Smooth muscle cell (in vitro differentiated cells): ENCODE results near the gene SSH3. TPM values are rescaled to one million over a fixed set of nuclear protein-coding genes. Genes with fewer than 3 reads are reported as not detected.

Experiments used
- DNase-seq: peaks from one replicate; lab custom pipeline; 2025; ENCODE audit not compliant: unreplicated experiment; lab: John Stamatoyannopoulos, UW
- H2AFZ ChIP-seq: fragments of 200-600 bp; sonication (generic); 2 replicates; pipeline ENCODE4 v1.6.0; 2016; ENCODE audit warnings: antibody characterized with exemption, low read depth, mild to moderate bottlenecking
- H3F3A ChIP-seq: fragments of 200-600 bp; sonication (generic); 2 replicates; pipeline ENCODE4 v1.6.0; 2017; ENCODE audit warnings: antibody characterized with exemption, low read depth
- H3K27ac ChIP-seq: fragments of 200-600 bp; sonication (generic); 2 replicates; pipeline ENCODE4 v1.5.1; 2016; ENCODE audit warnings: low read depth, mild to moderate bottlenecking
- H3K27me3 ChIP-seq: fragments of 200-600 bp; sonication (generic); 2 replicates; pipeline ENCODE4 v1.6.1; 2016; ENCODE audit warnings: low read depth, mild to moderate bottlenecking
- H3K36me3 ChIP-seq: fragments of 200-600 bp; sonication (generic); 2 replicates; pipeline ENCODE4 v1.5.1; 2016; ENCODE audit warnings: low read depth
- H3K4me1 ChIP-seq: fragments of 200-600 bp; sonication (generic); 2 replicates; pipeline ENCODE4 v1.5.1; 2016; ENCODE audit warnings: low read depth
- H3K4me2 ChIP-seq: fragments of 200-600 bp; sonication (generic); 2 replicates; pipeline ENCODE4 v1.6.0; 2016; ENCODE audit warnings: mild to moderate bottlenecking
- H3K4me3 ChIP-seq: fragments of 200-600 bp; sonication (generic); 2 replicates; pipeline ENCODE4 v1.5.1; 2016; ENCODE audit warnings: mild to moderate bottlenecking
- H3K79me2 ChIP-seq: fragments of 200-600 bp; sonication (generic); 2 replicates; pipeline ENCODE4 v1.6.0; 2016; ENCODE audit warnings: low read depth, mild to moderate bottlenecking
- H3K9ac ChIP-seq: fragments of 200-600 bp; sonication (generic); 2 replicates; pipeline ENCODE4 v1.6.0; 2016; ENCODE audit warnings: low read depth
- H3K9me3 ChIP-seq: fragments of 200-600 bp; sonication (generic); replicated peaks from 2 replicates; pipeline ENCODE4 v1.5.1; 2016; ENCODE audit warnings: low read depth
- H4K20me1 ChIP-seq: fragments of 200-600 bp; sonication (generic); 2 replicates; pipeline ENCODE4 v1.6.0; 2016; ENCODE audit warnings: low read depth
- WGBS: methylation state at CpG from one replicate; pipeline ENCODE4 v1.1.7; 2016; ENCODE audit warnings: low lambda C conversion rate; 5-methylcytosine and 5-hydroxymethylcytosine counted together
- polyA plus RNA-seq: library from polyadenylated mRNA; unstranded; fragments of >200 nt; fragmentation: Nextera tagmentation; extraction: Ambion mirVana; gene quantifications from 2 replicates; pipeline ENCODE4 v1.2.1, GENCODE V29; 2016
- total RNA-seq: library from RNA; depleted of rRNA; stranded (reverse); fragments of >200 nt; gene quantifications from 2 replicates; pipeline ENCODE4 v1.2.3, GENCODE V29; 2014
- TF ChIP-seq, protein P1 (sequence below): fragments of 200-600 bp; sonication (generic); IDR thresholded peaks from 2 replicates; pipeline ENCODE4 v1.5.1; 2017; ENCODE audit warnings: borderline replicate concordance, mild to moderate bottlenecking, antibody characterized with exemption; ENCODE audit not compliant: insufficient read depth, poor library complexity, severe bottlenecking

Gene SSH3
- total and polyA plus RNA-seq, 2 experiments from 2014 or later: 23.9 to 29.3 TPM

GRCh38 chr11:67332081-67332691 lies 28.9 kb downstream of the SSH3 start:
- Histone ChIP-seq H3K4me2 (no peak overlapping the region), H3K27ac (peak overlapping the region; percentile 43), H3K9me3 (no peaks in the 10 kb centered on the region), H4K20me1 (no peaks in the 10 kb centered on the region), H3F3A (no peaks in the 10 kb centered on the region), H3K36me3 (no peaks in the 10 kb centered on the region), H2AFZ (no peak overlapping the region), H3K9ac (no peak overlapping the region), H3K4me3 (no peak overlapping the region), H3K27me3 (no peaks in the 10 kb centered on the region), H3K4me1 (no peaks in the 10 kb centered on the region), H3K79me2 (no peaks in the 10 kb centered on the region)
- TF ChIP-seq, protein P1, sequence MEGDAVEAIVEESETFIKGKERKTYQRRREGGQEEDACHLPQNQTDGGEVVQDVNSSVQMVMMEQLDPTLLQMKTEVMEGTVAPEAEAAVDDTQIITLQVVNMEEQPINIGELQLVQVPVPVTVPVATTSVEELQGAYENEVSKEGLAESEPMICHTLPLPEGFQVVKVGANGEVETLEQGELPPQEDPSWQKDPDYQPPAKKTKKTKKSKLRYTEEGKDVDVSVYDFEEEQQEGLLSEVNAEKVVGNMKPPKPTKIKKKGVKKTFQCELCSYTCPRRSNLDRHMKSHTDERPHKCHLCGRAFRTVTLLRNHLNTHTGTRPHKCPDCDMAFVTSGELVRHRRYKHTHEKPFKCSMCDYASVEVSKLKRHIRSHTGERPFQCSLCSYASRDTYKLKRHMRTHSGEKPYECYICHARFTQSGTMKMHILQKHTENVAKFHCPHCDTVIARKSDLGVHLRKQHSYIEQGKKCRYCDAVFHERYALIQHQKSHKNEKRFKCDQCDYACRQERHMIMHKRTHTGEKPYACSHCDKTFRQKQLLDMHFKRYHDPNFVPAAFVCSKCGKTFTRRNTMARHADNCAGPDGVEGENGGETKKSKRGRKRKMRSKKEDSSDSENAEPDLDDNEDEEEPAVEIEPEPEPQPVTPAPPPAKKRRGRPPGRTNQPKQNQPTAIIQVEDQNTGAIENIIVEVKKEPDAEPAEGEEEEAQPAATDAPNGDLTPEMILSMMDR: no peak
- no peak for DNase-seq
- WGBS: 78% methylated on average over 6 of the region's 6 CpGs

DNA sequence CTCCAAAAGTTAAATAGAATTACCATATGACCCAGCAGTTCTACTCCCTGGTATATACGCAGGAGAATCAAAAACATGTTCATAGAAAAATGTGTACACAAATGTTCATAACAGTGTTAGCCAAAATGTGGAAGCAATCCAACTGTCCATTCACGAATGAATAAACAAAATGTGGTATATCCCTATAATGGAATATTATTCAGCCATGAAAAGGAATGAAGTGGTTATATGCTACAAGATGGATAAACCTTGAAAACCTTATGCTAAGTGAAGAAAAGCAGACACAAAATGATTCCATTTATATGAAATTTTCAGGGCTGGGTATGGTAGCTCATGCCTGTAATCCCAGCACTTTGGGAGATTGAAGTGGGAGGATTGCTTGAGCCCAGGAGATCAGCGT lies 33.9 kb downstream of the SSH3 start:
- Histone ChIP-seq H3K36me3 (no peaks in the 10 kb centered on the region), H2AFZ (no peak overlapping the region), H3K79me2 (no peaks in the 10 kb centered on the region), H3K9me3 (no peaks in the 10 kb centered on the region), H3K4me2 (no peak overlapping the region), H3F3A (no peaks in the 10 kb centered on the region), H3K4me1 (no peaks in the 10 kb centered on the region), H3K9ac (no peak overlapping the region), H4K20me1 (no peaks in the 10 kb centered on the region), H3K4me3 (no peak overlapping the region), H3K27ac (no peak overlapping the region), H3K27me3 (no peaks in the 10 kb centered on the region)
- 91% methylated on average over 3 of the region's 3 CpGs for WGBS
- DNase-seq: no peak
- TF ChIP-seq, protein P1: no peak

DNA sequence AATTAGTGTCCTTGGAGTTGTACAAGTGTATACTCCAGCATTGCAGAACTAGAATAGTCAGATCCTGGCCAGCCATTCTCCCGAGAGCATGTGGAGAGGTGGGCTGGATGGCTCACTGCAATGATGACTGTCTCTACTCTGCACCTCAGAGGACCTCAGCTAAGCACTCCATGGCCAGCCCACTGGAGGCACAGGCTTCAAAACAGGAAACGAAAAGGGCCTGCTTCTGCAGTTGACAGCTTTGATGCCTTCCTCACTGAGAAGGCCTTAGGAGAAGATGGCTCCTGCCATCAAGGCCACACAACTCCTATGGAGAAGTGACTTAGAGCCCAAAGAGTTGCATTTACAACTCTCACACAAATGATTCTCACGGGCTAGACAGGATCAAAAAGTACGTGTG lies 40.9 kb downstream of the SSH3 start:
- no peaks in the 10 kb centered on the region for H3K27me3 ChIP-seq
- no peak overlapping the region for H3K4me2 ChIP-seq
- no peak overlapping the region for H3K9ac ChIP-seq
- TF ChIP-seq, protein P1: no peak
- H4K20me1 ChIP-seq: no peaks in the 10 kb centered on the region
- no peak for DNase-seq
- 90% methylated on average over 4 of the region's 4 CpGs for WGBS
- no peak overlapping the region for H3K4me3 ChIP-seq
- H3K4me1 ChIP-seq: no peaks in the 10 kb centered on the region
- no peak overlapping the region for H3K27ac ChIP-seq
- H3F3A ChIP-seq: no peaks in the 10 kb centered on the region
- H2AFZ ChIP-seq: no peak overlapping the region
- no peaks in the 10 kb centered on the region for H3K36me3 ChIP-seq
- no peaks in the 10 kb centered on the region for H3K79me2 ChIP-seq
- no peaks in the 10 kb centered on the region for H3K9me3 ChIP-seq
